GM13977 (cell line): Measurements from ENCODE around the gene FHIT.

Experiments used
- DNase-seq: peaks from one replicate; pipeline ENCODE4 v3.0.0; 2012; ENCODE audit warnings: low spot score
- in situ Hi-C: fragments of 300-500 bp; cut with MboI; formaldehyde crosslinking; loops from one replicate; pipeline ENCODE4 v1.12.0; 2022; ENCODE audit warnings: low sequenced_read_pairs, low pct_unique_long_range_greater_than_20kb, mixed read lengths, inconsistent platforms; ENCODE audit not compliant: unreplicated experiment
- TF ChIP-seq, protein P1 (sequence below): IDR thresholded peaks from 2 replicates; pipeline ENCODE4 v1.5.1; 2012; ENCODE audit warnings: mild to moderate bottlenecking, control low read depth; ENCODE audit not compliant: insufficient read depth; ENCODE audit errors: extremely low read depth, missing control alignments

Gene FHIT

DNA sequence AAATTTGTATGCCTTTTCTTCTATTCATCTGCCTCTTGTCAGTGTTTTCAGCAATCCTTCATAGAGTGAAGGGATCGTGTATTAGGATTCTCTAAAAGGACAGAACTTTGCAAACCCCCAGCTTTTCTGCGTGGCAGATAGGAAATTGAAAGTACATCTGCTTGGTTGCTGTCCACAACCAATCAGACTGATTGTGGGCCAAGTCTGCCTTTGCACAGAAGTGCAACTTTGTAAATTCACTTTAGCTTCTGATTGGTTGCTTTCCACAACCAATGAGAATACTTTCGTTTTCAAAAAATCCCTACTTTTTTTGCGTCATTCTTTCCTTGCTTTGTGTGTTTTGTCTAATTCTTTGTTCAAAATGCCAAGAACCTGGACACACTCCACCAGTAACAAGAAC, 847.4 kb downstream of the FHIT start:
- in situ Hi-C loops, result no loop called here
- DNase-seq, result no peak
- TF ChIP-seq, protein P1, sequence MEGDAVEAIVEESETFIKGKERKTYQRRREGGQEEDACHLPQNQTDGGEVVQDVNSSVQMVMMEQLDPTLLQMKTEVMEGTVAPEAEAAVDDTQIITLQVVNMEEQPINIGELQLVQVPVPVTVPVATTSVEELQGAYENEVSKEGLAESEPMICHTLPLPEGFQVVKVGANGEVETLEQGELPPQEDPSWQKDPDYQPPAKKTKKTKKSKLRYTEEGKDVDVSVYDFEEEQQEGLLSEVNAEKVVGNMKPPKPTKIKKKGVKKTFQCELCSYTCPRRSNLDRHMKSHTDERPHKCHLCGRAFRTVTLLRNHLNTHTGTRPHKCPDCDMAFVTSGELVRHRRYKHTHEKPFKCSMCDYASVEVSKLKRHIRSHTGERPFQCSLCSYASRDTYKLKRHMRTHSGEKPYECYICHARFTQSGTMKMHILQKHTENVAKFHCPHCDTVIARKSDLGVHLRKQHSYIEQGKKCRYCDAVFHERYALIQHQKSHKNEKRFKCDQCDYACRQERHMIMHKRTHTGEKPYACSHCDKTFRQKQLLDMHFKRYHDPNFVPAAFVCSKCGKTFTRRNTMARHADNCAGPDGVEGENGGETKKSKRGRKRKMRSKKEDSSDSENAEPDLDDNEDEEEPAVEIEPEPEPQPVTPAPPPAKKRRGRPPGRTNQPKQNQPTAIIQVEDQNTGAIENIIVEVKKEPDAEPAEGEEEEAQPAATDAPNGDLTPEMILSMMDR, result no peak

DNA sequence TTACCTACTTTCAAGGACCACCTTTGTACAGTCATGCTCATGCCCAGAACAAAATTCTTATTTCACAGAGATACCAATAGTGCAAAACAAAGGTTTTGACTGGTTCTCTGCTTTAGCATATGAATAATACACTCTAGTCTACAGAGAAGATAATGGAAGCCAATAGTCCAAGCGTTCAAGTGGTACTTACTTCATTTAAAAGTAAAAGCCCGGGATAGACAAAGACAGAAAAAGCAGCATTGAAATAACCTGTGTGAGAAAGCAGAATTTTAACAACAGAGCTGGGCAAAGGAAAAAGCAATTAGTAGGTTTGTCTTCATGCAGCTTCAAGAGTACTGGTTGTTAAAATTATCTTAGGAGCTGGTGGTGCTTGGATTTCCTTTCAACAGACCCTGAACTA, 848.3 kb downstream of the FHIT start:
- in situ Hi-C loops, result no loop called here
- TF ChIP-seq, protein P1, result no peak

DNA sequence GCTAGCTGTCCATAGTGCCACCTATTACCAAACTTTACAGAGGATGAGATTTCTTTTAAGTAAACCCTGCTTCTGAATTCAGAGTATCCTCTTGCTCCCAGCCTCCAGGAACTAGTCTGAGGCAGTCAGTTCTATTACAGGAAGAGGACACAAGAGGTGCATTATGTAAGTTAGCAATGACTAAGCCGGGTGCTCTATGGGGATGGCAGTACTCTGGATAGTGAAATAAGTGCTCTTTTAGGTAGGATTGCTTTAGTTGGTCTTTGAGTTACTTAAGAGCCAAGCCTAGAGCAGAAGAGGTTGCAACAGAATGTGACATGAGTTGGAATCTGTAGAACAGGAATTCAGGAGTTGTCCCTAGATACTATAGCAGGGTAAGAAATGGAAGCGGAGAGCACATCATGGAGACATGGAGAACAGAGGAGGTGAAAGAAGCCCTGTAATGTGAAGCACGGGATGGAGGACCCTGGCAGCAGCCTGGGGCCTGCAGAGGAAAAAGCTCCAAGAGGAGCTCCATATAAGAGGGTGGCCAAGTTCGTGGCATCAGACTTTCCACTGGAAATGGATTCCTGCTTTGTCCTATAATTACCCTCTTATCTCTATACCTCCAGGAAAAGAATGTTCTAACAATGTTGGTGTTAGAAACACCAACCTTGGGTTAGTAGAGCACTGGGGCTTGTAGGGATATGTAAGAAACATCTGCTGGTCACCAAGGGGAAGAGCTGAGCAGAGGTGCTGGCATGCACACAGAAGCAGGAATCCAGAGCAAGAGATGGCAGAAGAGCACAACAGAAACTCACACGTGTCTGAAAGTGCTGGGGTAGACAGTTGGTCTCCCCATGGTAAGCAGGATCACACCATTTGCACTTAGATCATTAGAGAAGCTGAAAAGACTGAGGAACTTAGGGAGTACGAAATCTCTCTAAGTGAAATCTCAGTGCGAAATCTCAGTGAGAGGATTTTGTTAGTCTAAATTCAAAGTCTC, 851.1 kb downstream of the FHIT start:
- no peak for DNase-seq
- in situ Hi-C loops, result no loop called here
- TF ChIP-seq, protein P1, result no peak

More for the DNA sequence above, 848.3 kb downstream of the FHIT start:
- no peak for DNase-seq

DNA sequence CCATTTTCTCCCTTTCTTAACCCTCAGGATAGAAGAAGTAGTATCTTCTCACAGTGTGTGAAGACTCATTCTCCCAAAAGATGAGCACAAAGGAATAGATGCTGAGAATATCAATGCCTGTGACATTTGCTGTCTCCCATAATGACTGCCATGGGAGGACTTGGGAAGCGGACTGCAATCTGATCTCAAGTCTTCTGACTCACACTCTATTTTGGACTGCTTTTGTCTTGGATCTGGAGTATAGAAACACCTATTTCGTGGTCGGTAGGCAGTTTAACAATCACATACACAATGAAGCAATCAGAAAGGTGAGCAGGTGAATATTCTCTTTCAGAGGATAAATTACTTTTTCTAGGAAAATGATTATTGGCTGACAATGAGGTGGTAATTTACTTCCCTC, 852.0 kb downstream of the FHIT start:
- no peak for DNase-seq
- in situ Hi-C loops, result no loop called here
- TF ChIP-seq, protein P1, result no peak

DNA sequence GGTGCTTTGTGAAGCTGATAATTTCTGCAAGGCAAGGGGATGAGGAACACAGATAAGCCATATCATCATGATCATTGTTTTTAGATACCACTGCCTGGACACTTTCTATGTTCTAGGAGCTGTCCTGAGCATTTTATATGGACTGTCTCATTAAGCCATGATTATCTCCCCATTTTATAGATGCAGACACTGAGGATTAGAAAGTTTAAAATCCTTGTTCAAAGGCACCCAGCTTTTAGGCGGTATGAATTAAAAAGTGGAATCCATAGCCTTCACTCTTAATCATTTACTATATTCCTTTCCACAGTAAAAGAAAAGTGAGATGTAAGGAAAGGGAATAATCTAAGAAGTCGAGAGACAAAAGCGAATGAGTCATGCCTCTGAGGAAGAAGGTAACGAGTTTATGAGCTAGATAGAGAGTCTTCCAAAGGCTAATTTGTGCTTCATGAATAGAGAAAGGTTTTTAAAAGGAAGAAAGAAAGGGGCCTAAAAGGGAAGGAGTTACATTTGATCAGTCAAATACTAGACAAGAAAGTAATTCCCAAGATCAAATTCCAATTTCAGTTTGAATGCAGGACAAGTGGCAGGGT, 856.0 kb downstream of the FHIT start:
- TF ChIP-seq, protein P1, result no peak
- in situ Hi-C loops, result no loop called here
- DNase-seq, result no peak

- in situ Hi-C loops, result no loop called here
- TF ChIP-seq, protein P1, result no peak
- no peak for DNase-seq
Measured at GRCh38 chr3:60393946-60394345, 857.3 kb downstream of the FHIT start.
